Measurements from ENCODE around the gene MYO1H. TPM values are rescaled to one million over a fixed set of nuclear protein-coding genes. Genes with fewer than 3 reads are reported as not detected.
"Not testable (repeated sequence)": the region's sequence is repeated elsewhere in the genome, so short reads cannot be mapped to it uniquely, and the experiment has no call there.

Gene MYO1H
- total RNA-seq, 4 donors from 2014 or later: not detected

DNA sequence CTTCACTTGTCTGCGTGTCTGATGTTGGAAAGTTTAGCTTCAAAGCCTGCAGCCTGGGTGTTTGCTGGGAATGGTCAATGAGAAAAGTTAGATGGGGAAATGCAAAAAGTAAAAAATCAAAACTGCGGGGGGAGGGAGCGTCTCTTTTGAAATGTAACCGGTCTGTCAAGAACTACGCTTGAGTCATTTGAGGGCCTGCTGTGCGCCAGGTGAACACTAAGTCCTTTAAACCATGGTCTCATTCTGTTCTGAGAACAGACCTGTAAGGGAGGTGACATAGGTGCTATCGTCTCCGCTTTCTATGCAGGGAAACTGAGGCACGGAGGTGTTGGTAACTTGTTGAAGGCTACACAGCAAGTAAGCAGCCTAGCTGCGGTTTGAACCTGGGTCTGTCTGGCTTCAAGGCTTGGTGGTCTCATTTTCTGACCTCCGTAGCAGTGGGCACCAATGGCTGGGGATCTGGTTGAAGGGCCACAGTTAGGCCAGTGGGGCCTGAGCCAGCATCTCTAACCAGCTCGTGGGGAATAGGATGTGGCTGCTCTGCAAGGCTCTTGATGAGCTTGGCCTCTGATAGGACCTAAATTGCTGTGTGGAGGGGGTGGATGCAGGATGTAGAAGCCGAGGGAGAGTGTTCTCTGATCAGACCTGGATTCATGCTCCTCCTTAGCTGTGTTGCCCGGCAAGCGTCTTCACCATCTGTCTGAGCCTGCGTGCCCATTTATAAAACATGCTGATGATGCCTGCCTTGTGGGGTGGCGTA, 87.9 kb downstream of the MYO1H start:
- Histone ChIP-seq H3K9me3 (no peaks in the 10 kb centered on the region), H3K27me3 (no peaks in the 10 kb centered on the region), H3K4me1 (no peaks in the 10 kb centered on the region), H3K36me3 (no peaks in the 10 kb centered on the region), H3K4me3 (no peak overlapping the region), H3K27ac (no peak overlapping the region)
- TF ChIP-seq, protein P1, sequence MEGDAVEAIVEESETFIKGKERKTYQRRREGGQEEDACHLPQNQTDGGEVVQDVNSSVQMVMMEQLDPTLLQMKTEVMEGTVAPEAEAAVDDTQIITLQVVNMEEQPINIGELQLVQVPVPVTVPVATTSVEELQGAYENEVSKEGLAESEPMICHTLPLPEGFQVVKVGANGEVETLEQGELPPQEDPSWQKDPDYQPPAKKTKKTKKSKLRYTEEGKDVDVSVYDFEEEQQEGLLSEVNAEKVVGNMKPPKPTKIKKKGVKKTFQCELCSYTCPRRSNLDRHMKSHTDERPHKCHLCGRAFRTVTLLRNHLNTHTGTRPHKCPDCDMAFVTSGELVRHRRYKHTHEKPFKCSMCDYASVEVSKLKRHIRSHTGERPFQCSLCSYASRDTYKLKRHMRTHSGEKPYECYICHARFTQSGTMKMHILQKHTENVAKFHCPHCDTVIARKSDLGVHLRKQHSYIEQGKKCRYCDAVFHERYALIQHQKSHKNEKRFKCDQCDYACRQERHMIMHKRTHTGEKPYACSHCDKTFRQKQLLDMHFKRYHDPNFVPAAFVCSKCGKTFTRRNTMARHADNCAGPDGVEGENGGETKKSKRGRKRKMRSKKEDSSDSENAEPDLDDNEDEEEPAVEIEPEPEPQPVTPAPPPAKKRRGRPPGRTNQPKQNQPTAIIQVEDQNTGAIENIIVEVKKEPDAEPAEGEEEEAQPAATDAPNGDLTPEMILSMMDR (IDR thresholded peaks at IDR 0.05): no peak
- no peak for TF ChIP-seq POLR2A (IDR thresholded peaks at IDR 0.05)
- DNase-seq: no peak
- intact Hi-C loops (cut with DNase I; ENCODE audit: low total_unique reads): no loop called here

- no peak for DNase-seq
- Histone ChIP-seq H3K4me1 (no peaks in the 10 kb centered on the region), H3K27me3 (no peaks in the 10 kb centered on the region), H3K4me3 (no peak overlapping the region), H3K36me3 (no peaks in the 10 kb centered on the region), H3K9me3 (no peaks in the 10 kb centered on the region), H3K27ac (no peak overlapping the region)
- TF ChIP-seq, protein P1 (IDR thresholded peaks at IDR 0.05): no peak
- no peak for TF ChIP-seq POLR2A (IDR thresholded peaks at IDR 0.05)
- intact Hi-C loops (cut with DNase I; ENCODE audit: low total_unique reads): no loop called here
Measured at GRCh38 chr12:109436188-109436560, 88.5 kb downstream of the MYO1H start.

GRCh38 chr12:109439181-109439580, 91.5 kb downstream of the MYO1H start:
- no peak overlapping the region for H3K27ac ChIP-seq
- intact Hi-C loops (cut with DNase I; ENCODE audit: low total_unique reads): no loop called here
- no peaks in the 10 kb centered on the region for H3K36me3 ChIP-seq
- no peaks in the 10 kb centered on the region for H3K9me3 ChIP-seq
- no peak for DNase-seq
- no peak overlapping the region for H3K4me3 ChIP-seq
- no peaks in the 10 kb centered on the region for H3K27me3 ChIP-seq
- TF ChIP-seq, protein P1 (IDR thresholded peaks at IDR 0.05): no peak
- no peak for TF ChIP-seq POLR2A (IDR thresholded peaks at IDR 0.05)
- no peaks in the 10 kb centered on the region for H3K4me1 ChIP-seq

GRCh38 chr12:109439951-109440350, 92.3 kb downstream of the MYO1H start:
- H3K9me3 ChIP-seq; H3K4me3 ChIP-seq; intact Hi-C loops (cut with DNase I; ENCODE audit: low total_unique reads); DNase-seq; H3K27ac ChIP-seq; H3K4me1 ChIP-seq; H3K36me3 ChIP-seq; H3K27me3 ChIP-seq: not testable (repeated sequence)

GRCh38 chr12:109440851-109441490, 93.3 kb downstream of the MYO1H start:
- no peaks in the 10 kb centered on the region for H3K9me3 ChIP-seq
- TF ChIP-seq, protein P1 (IDR thresholded peaks at IDR 0.05): no peak
- TF ChIP-seq POLR2A (IDR thresholded peaks at IDR 0.05): no peak
- intact Hi-C loops (cut with DNase I; ENCODE audit: low total_unique reads): no loop called here
- H3K27me3 ChIP-seq: no peaks in the 10 kb centered on the region
- no peak overlapping the region for H3K4me3 ChIP-seq
- H3K36me3 ChIP-seq: no peaks in the 10 kb centered on the region
- no peak overlapping the region for H3K27ac ChIP-seq
- no peaks in the 10 kb centered on the region for H3K4me1 ChIP-seq
- DNase-seq: no peak

Measured in uterus (tissue), 4 donors.